ENCODE measurements around the gene SLC22A8.
A peak's percentile ranks its signal among the peaks of the same experiment; 100 is the strongest.

SLC22A8 gene

DNA sequence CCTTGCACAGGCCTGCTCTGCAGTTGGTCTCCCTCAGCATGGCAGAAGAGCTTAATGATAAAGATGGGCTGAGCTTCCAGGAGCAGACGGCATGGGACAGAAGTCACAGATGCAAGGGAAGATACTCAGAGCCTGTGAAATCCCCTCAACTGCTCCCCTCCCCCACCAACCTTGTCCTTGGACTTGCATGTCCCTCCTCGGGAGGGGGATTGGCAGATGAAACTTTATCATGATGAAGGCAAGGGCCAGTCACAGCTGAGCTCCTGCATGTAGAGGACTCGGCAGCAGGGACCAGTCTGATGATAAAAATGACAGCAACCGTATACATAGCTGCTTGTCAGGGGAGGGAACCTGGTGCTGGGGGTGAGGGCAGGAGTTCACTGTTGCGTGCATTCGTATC lies 6.8 kb upstream of the SLC22A8 start:
- DNase-seq (ENCODE audit: low spot score): no peak
- ChIA-PET CTCF (interaction anchor here (1.4 to 6.8 kb wide), 3 partner anchors 12 to 117 kb away, joined by 5 to 129 read pairs (median 5); no protein-coding TSS in a partner anchor), POLR2A (ENCODE audit: low non-redundant PET) (no interaction called here)
- TF ChIP-seq, protein P1, sequence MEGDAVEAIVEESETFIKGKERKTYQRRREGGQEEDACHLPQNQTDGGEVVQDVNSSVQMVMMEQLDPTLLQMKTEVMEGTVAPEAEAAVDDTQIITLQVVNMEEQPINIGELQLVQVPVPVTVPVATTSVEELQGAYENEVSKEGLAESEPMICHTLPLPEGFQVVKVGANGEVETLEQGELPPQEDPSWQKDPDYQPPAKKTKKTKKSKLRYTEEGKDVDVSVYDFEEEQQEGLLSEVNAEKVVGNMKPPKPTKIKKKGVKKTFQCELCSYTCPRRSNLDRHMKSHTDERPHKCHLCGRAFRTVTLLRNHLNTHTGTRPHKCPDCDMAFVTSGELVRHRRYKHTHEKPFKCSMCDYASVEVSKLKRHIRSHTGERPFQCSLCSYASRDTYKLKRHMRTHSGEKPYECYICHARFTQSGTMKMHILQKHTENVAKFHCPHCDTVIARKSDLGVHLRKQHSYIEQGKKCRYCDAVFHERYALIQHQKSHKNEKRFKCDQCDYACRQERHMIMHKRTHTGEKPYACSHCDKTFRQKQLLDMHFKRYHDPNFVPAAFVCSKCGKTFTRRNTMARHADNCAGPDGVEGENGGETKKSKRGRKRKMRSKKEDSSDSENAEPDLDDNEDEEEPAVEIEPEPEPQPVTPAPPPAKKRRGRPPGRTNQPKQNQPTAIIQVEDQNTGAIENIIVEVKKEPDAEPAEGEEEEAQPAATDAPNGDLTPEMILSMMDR (conservative IDR thresholded peaks at IDR 0.05; ENCODE audit: low read depth): no peak
- H3K27ac ChIP-seq: no peak overlapping the region

DNA sequence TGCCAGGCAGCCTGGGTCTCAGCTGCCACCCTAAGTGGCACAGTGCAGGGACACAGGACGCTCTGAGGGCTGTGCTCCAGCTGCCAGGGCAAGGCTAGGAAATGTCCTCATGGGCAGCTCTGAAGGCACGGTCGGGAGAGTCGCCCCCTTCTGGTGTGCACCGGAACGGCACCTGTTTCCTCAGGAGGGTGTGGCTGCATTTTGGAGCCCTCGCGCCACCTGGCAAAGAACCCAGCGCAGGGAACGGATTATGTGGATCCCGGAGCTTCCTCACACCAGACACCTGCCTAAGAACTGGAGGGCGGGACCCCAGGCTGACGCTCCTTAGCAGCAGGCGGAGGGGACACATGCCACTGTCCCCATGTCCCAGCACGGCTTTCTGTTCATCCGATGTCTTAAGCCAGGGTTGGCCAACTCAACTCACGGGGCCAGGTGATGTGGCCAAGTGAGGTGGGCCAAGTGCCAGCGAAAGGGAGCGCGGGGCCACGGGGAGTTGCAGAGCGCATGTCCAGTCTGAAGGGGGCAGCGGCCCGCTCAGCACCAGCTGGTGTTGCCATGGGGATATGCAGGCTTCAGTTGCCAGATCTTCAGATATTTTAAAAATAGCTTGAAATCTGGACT lies 5.1 kb upstream of the SLC22A8 start:
- CTCF ChIA-PET: interaction anchor here (0.5 to 6.8 kb wide), 6 partner anchors 25 to 687 kb away, joined by 3 to 129 read pairs (median 4); no protein-coding TSS in a partner anchor
- POLR2A ChIA-PET (ENCODE audit: low non-redundant PET): no interaction called here
- TF ChIP-seq, protein P1 (conservative IDR thresholded peaks at IDR 0.05; ENCODE audit: low read depth): peak; percentile 33
- no peak overlapping the region for H3K27ac ChIP-seq
- no peak for DNase-seq (ENCODE audit: low spot score)

DNA sequence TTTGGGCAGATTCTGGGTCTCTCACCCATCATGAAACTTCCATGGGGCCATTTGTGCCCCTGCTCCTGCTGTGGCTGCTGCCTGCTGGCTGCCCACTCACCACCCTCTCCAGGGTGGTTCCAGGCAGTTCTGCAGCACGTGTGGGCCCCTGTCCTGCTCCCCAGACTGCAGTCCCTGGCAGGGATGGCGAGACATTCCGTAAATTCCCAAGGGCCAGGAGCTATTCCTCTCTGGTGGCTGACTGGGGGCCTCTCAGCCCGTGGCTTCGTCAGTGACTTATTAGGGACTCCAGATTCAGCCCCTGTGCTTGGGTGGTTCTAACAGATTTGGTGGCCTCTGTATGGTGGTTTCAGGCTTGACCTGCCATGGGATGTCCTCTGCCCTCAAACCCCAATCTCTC lies 3.9 kb upstream of the SLC22A8 start:
- no peak overlapping the region for H3K27ac ChIP-seq
- POLR2A ChIA-PET (ENCODE audit: low non-redundant PET): no interaction called here
- no peak for DNase-seq (ENCODE audit: low spot score)
- CTCF ChIA-PET: interaction anchor here (1.7 to 6.8 kb wide), 2 partner anchors 16 to 114 kb away, joined by 4 to 129 read pairs; no protein-coding TSS in a partner anchor
- TF ChIP-seq, protein P1 (conservative IDR thresholded peaks at IDR 0.05; ENCODE audit: low read depth): no peak

DNA sequence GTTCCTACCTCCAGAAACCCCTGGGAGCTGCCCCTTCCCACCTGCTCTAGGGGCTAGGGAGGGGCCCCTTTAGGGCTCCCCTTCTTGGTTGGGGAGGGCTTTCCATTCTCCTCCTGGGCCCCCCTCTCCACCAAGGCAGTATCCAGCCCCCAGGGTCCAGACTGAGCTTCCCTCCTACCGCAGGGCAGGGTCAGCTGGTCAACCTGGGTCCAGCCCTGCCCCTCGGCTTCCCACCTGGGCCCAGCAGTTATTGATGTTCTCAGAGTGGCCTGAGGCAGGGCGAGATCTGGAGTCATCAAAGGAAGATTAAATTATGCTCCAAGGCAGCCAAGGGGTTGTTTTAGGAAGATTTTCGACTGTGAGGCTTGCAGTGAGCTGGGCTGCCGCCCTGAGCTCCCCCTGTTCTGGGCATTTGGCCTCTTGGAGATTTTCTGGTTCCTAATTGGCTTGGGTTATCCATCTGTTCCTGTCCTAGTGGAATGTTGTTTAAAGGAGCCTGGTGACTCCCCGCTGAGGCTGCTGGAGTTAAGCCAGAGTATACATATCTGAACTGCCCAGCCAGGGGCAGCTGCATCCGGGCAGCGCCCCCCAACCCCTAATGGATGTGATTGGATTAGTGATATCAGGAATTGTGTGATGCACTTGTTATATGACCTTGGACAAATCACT lies 1.8 kb upstream of the SLC22A8 start:
- H3K27ac ChIP-seq: no peak overlapping the region
- TF ChIP-seq, protein P1 (conservative IDR thresholded peaks at IDR 0.05; ENCODE audit: low read depth): no peak
- POLR2A ChIA-PET (ENCODE audit: low non-redundant PET): no interaction called here
- CTCF ChIA-PET: interaction anchor here (0.5 kb wide), 1 partner anchor 32 kb away, joined by 3 read pairs; no protein-coding TSS in a partner anchor
- DNase-seq (ENCODE audit: low spot score): no peak

DNA sequence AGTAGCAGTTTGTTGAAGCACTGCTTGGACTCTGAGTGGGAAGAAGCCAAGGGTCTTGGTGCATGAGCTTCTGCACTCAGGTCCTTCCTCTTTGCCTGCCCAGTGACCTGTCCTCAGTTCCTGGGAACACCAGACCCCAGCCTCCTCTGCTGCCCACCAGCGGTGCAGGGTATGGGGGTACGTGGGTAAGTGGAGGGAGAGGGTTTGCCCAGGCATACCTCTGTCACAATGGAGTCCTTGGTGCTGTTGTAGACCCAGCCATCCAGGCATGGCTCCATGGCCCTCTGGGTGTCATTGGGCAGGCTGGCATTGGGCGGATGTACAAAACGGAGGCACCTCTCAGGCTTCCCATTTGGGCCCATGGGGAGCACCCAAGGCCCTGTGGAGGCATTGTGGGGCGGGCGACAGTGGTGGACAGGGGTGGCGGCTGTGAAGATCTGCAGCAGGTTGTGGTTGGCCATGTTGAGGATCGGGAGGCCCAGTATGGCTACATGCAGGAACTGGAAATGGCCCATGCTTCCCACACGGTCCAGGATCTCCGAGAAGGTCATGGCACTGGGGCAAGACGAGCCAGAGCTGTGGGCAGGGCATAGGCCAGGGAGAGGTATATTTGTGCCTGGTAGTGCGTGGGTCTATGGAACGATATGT lies 1.1 kb downstream of the SLC22A8 start:
- DNase-seq (ENCODE audit: low spot score): no peak
- POLR2A ChIA-PET (ENCODE audit: low non-redundant PET): no interaction called here
- CTCF ChIA-PET: interaction anchor here (0.6 kb wide), 1 partner anchor 21 kb away, joined by 3 read pairs; no protein-coding TSS in a partner anchor
- TF ChIP-seq, protein P1 (conservative IDR thresholded peaks at IDR 0.05; ENCODE audit: low read depth): no peak
- H3K27ac ChIP-seq: no peak overlapping the region

DNA sequence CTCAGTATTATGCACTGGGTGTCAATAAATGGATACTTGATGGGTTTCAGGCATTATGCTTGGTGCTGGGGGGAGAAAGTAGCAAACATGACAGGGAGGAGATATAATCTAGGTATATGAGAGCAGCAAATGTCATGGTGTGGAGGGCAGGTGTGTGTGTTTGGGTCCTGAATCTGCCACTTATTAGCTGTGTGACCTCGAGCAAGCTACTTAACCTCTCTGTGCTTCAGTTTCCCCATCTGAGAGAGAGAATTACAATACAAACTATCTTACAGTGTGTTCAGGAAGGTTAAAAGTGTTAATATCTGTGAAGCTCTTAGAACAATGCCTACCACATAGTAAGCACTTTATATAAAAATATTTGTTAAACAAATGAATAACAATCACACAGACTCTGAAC lies 2.8 kb downstream of the SLC22A8 start:
- POLR2A ChIA-PET (ENCODE audit: low non-redundant PET): no interaction called here
- TF ChIP-seq, protein P1 (conservative IDR thresholded peaks at IDR 0.05; ENCODE audit: low read depth): no peak
- CTCF ChIA-PET: interaction anchor here (1.1 to 1.2 kb wide), 2 partner anchors 11 to 107 kb away, joined by 3 read pairs; no protein-coding TSS in a partner anchor

More for the DNA sequence above, 2.8 kb downstream of the SLC22A8 start:
- DNase-seq (ENCODE audit: low spot score): no peak
- no peak overlapping the region for H3K27ac ChIP-seq
